ENCODE results near the gene ZNF689. TPM values are rescaled to one million over a fixed set of nuclear protein-coding genes. Genes with fewer than 3 reads are reported as not detected.

Gene ZNF689
- total RNA-seq, 1 donor from 2014 or later: 7.1 TPM

DNA sequence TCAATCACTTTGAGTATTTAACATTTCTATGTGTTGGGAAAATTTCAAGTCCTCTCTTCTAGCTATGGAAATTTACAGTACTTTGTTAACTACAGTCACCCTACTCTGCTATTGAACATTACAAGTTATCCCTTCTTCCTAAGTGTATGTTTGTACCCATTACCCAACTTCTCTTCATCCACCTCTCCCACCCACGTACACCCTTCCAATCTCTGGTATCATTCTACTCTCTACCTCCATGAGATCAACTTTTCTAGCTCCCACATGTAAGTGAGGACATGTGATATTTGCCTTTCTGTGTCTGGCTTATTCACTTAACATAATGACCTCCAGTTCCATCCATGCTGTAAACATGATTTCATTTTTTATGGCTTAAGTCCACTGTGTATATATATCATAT, 35.5 kb downstream of the ZNF689 start:
- H3K36me3 Mint-ChIP-seq (ENCODE audit: low read depth): peaks cover 3% of the 10 kb centered on the region
- DNase-seq (ENCODE audit: low spot score): no peak

DNA sequence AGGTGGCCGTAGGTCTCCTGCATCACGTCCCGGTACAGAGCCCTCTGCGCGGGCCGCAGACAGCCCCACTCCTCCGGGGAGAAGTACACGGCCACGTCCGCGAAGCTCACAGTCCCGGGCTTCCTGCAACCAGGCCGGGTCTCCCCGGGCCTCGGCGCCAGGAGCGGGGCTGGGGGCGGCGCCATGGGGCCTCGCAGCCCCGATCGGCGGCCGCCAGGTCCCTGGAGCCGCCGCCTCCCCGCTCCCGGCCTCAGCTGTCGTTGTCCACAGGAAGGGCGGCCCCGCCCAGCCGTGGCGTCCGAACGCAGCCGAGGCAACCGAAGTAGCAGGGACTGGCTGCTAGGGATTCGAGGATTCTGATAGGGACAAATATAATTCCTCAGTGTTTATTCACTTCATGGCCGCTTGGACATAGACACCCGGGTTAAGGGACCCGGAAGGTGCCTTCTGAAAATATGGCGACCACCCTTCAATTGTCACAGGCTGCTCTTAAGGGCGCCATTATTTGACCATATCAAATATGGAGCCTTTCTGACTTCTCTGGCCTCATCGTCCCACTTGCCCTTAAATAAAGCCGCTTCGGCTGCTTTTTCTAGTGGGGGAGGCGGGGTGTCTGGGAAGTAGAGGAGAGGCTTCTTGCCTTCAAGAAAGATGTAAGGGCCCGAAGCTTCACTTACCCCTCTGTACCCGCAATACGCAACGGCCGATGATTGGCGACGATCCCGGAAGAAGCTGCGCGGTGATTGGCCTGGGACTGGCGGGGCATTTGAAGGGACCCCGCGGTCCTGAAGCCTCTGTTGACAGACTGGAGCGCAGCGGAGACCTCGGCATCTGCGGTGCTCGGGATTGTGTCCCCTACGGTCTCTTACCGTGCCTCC, 38.5 kb downstream of the ZNF689 start, which contains the start of gene ZNF688:
Gene ZNF688 (minus strand): TSS at position 270 of the 878 bp plus-strand sequence. CDS start 85 bp downstream, at position 185.
- Mint-ChIP-seq H3K27me3 (ENCODE audit: low read depth) (no peaks in the 10 kb centered on the region), H3K27ac (ENCODE audit: unreplicated experiment) (peak within 1 kb of the TSS; percentile 95), H3K4me3 (ENCODE audit: unreplicated experiment) (peak within 1 kb of the TSS; percentile 89), H3K9me3 (ENCODE audit: low read depth) (no peaks in the 10 kb centered on the region), H3K36me3 (ENCODE audit: low read depth) (no peaks in the 10 kb centered on the region), H3K4me1 (ENCODE audit: low read depth) (peaks cover 18% of the 10 kb centered on the region)
- DNase-seq (ENCODE audit: low spot score): peak; percentile 97
- TF ChIP-seq, protein P1, sequence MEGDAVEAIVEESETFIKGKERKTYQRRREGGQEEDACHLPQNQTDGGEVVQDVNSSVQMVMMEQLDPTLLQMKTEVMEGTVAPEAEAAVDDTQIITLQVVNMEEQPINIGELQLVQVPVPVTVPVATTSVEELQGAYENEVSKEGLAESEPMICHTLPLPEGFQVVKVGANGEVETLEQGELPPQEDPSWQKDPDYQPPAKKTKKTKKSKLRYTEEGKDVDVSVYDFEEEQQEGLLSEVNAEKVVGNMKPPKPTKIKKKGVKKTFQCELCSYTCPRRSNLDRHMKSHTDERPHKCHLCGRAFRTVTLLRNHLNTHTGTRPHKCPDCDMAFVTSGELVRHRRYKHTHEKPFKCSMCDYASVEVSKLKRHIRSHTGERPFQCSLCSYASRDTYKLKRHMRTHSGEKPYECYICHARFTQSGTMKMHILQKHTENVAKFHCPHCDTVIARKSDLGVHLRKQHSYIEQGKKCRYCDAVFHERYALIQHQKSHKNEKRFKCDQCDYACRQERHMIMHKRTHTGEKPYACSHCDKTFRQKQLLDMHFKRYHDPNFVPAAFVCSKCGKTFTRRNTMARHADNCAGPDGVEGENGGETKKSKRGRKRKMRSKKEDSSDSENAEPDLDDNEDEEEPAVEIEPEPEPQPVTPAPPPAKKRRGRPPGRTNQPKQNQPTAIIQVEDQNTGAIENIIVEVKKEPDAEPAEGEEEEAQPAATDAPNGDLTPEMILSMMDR (IDR thresholded peaks at IDR 0.05): peak; percentile 17

More for the DNA sequence above, 35.5 kb downstream of the ZNF689 start:
- Mint-ChIP-seq H3K27me3 (ENCODE audit: low read depth) (no peaks in the 10 kb centered on the region), H3K9me3 (ENCODE audit: low read depth) (no peaks in the 10 kb centered on the region), H3K4me1 (ENCODE audit: low read depth) (peaks cover 18% of the 10 kb centered on the region), H3K4me3 (ENCODE audit: unreplicated experiment) (no peak overlapping the region), H3K27ac (ENCODE audit: unreplicated experiment) (no peak overlapping the region)
- TF ChIP-seq, protein P1 (IDR thresholded peaks at IDR 0.05): no peak

GRCh38 chr16:30570636-30571444, 39.3 kb downstream of the ZNF689 start:
- Mint-ChIP-seq H3K4me1 (ENCODE audit: low read depth) (peaks cover 18% of the 10 kb centered on the region), H3K4me3 (ENCODE audit: unreplicated experiment) (peak overlapping the region; percentile 89), H3K27me3 (ENCODE audit: low read depth) (no peaks in the 10 kb centered on the region), H3K9me3 (ENCODE audit: low read depth) (no peaks in the 10 kb centered on the region), H3K27ac (ENCODE audit: unreplicated experiment) (peak overlapping the region; percentile 95), H3K36me3 (ENCODE audit: low read depth) (no peaks in the 10 kb centered on the region)
- DNase-seq (ENCODE audit: low spot score): no peak
- TF ChIP-seq, protein P1 (IDR thresholded peaks at IDR 0.05): no peak

GRCh38 chr16:30569746-30570635, 40.2 kb downstream of the ZNF689 start:
- Mint-ChIP-seq H3K4me3 (ENCODE audit: unreplicated experiment) (no peak overlapping the region), H3K36me3 (ENCODE audit: low read depth) (no peaks in the 10 kb centered on the region), H3K9me3 (ENCODE audit: low read depth) (no peaks in the 10 kb centered on the region), H3K27me3 (ENCODE audit: low read depth) (no peaks in the 10 kb centered on the region), H3K4me1 (ENCODE audit: low read depth) (peaks cover 18% of the 10 kb centered on the region), H3K27ac (ENCODE audit: unreplicated experiment) (no peak overlapping the region)
- TF ChIP-seq, protein P1 (IDR thresholded peaks at IDR 0.05): no peak
- DNase-seq (ENCODE audit: low spot score): no peak
